ENCODE measurements around the gene PIGL.
"Not testable (repeated sequence)": the region's sequence is repeated elsewhere in the genome, so short reads cannot be mapped to it uniquely, and the experiment has no call there.

Gene PIGL

GRCh38 chr17:16217002-16217635, at the start of gene PIGL:
TSS of gene PIGL (plus strand) at chr17:16217210. CDS start at chr17:16217227, 17 bp downstream.
- DNase-seq (ENCODE audit: low spot score), result peak; percentile 78

- DNase-seq (ENCODE audit: low spot score), result no peak
Observed at GRCh38 chr17:16171613-16172012, 45.4 kb upstream of the PIGL start.

GRCh38 chr17:16178836-16179235, 38.2 kb upstream of the PIGL start:
- no peak for DNase-seq (ENCODE audit: low spot score)

GRCh38 chr17:16181581-16181980, 35.4 kb upstream of the PIGL start:
- no peak for DNase-seq (ENCODE audit: low spot score)

- DNase-seq (ENCODE audit: low spot score), result no peak
Observed at GRCh38 chr17:16187642-16188041, 29.4 kb upstream of the PIGL start.

GRCh38 chr17:16189791-16190348, 27.1 kb upstream of the PIGL start:
- DNase-seq (ENCODE audit: low spot score), result no peak

GRCh38 chr17:16190703-16191360, 26.2 kb upstream of the PIGL start:
- no peak for DNase-seq (ENCODE audit: low spot score)

GRCh38 chr17:16191604-16192003, 25.4 kb upstream of the PIGL start:
- no peak for DNase-seq (ENCODE audit: low spot score)

GRCh38 chr17:16194307-16194835, 22.6 kb upstream of the PIGL start:
- not testable (repeated sequence) for DNase-seq (ENCODE audit: low spot score)

GRCh38 chr17:16197276-16197675, 19.7 kb upstream of the PIGL start:
- no peak for DNase-seq (ENCODE audit: low spot score)

GRCh38 chr17:16199093-16199492, 17.9 kb upstream of the PIGL start:
- peak; percentile 22 for DNase-seq (ENCODE audit: low spot score)

- DNase-seq (ENCODE audit: low spot score), result not testable (repeated sequence)
Observed at GRCh38 chr17:16201693-16202131, 15.3 kb upstream of the PIGL start.

- DNase-seq (ENCODE audit: low spot score), result not testable (repeated sequence)
Observed at GRCh38 chr17:16202554-16203500, 14.2 kb upstream of the PIGL start.

GRCh38 chr17:16204763-16205162, 12.2 kb upstream of the PIGL start:
- DNase-seq (ENCODE audit: low spot score), result not testable (repeated sequence)

GRCh38 chr17:16211590-16211989, 5.4 kb upstream of the PIGL start:
- DNase-seq (ENCODE audit: low spot score), result no peak

GRCh38 chr17:16212793-16213192, 4.2 kb upstream of the PIGL start:
- DNase-seq (ENCODE audit: low spot score), result no peak

- DNase-seq (ENCODE audit: low spot score), result peak; percentile 49
Observed at GRCh38 chr17:16214190-16215001, 2.6 kb upstream of the PIGL start.

GRCh38 chr17:16215002-16215272, 2.1 kb upstream of the PIGL start:
- DNase-seq (ENCODE audit: low spot score), result no peak

- DNase-seq (ENCODE audit: low spot score), result peak; percentile 85
Observed at GRCh38 chr17:16215273-16215964, 1.6 kb upstream of the PIGL start, which contains the start of gene NCOR1. TSS of gene NCOR1 (minus strand) at chr17:16215534. CDS start at chr17:16194569, 20,965 bp downstream.

- DNase-seq (ENCODE audit: low spot score), result peak; percentile 53
Observed at GRCh38 chr17:16215965-16216316, 1.1 kb upstream of the PIGL start.

Data from NAMALWA (cell line).